ENCODE data around the gene COL23A1. TPM values are rescaled to one million over a fixed set of nuclear protein-coding genes. Genes with fewer than 3 reads are reported as not detected.

The COL23A1 gene
- total RNA-seq, 1 experiment from 2014 or later, result not detected

DNA sequence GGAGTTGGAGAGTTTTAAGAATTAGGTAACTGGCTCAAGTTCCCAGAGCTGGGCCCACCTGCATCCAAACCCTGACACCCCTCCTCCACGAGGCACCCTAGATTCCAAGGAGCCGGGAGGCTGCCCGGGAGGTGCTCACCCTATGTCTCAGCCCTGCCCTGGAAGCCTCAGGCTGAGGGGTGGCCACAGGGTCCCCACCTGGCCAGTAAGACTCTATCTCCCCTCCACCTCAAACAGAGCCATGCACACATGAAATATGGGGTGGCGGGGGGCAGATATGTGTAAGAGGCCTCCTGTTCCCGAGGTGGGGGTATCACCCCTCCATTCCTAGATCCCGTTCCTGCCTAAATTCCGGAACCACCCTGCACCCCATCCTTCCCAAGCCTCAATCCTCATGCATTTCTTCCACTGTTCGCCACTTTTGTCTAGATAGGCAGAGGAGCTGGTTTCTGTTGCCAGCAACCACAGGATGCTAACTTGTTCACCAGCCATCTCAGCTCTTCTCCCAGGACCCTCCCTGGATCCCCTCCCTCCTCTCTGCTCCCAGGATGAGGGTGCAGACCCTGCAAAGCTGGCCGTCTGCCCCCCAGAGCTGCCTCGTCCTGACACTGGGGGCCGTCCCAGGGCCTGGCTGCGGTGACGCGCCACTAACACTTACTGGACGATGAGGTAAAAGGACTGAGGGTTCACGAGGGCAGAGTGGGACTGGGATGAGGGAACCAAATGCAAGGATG is 44.1 kb downstream of the COL23A1 start:
- Mint-ChIP-seq H3K4me1 (ENCODE audit: low read depth, unreplicated experiment) (no peaks in the 10 kb centered on the region), H3K36me3 (ENCODE audit: insufficient read depth, unreplicated experiment) (no peaks in the 10 kb centered on the region), H3K4me3 (ENCODE audit: low read depth, unreplicated experiment) (no peak overlapping the region), H3K9me3 (ENCODE audit: low read depth, unreplicated experiment) (no peaks in the 10 kb centered on the region), H3K27ac (ENCODE audit: unreplicated experiment) (no peak overlapping the region), H3K27me3 (ENCODE audit: unreplicated experiment) (no peaks in the 10 kb centered on the region)
- CTCF ChIA-PET, result no interaction called here
- DNase-seq, result no peak
- BruUV-seq (replicated peaks), result no TSS peak
- TF ChIP-seq, protein P1, sequence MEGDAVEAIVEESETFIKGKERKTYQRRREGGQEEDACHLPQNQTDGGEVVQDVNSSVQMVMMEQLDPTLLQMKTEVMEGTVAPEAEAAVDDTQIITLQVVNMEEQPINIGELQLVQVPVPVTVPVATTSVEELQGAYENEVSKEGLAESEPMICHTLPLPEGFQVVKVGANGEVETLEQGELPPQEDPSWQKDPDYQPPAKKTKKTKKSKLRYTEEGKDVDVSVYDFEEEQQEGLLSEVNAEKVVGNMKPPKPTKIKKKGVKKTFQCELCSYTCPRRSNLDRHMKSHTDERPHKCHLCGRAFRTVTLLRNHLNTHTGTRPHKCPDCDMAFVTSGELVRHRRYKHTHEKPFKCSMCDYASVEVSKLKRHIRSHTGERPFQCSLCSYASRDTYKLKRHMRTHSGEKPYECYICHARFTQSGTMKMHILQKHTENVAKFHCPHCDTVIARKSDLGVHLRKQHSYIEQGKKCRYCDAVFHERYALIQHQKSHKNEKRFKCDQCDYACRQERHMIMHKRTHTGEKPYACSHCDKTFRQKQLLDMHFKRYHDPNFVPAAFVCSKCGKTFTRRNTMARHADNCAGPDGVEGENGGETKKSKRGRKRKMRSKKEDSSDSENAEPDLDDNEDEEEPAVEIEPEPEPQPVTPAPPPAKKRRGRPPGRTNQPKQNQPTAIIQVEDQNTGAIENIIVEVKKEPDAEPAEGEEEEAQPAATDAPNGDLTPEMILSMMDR (IDR thresholded peaks at IDR 0.05; ENCODE audit: unreplicated experiment), result no peak
- intact Hi-C loops (cut with micrococcal nuclease; ENCODE audit: unreplicated experiment), result no loop called here

DNA sequence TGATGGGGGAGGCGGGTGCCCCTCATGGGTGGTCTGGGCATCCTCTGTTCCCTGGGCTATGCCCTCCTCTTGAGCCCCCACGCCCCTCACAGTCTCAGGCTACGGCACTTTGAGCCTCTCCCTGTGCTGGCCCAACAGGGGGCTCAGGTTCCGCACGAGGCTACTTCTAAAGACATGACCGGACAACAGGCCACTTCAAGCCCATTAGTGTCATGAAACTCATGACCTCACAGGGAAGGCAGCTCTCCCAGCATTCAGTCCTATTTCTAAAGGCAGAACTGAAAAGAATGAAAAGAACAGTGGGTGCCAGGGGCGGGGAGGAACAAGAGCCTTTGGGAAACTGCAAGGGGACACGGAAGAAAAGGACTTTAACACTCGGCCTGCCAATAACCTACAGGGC is 45.0 kb downstream of the COL23A1 start:
- DNase-seq, result no peak
- BruUV-seq (replicated peaks), result no TSS peak
- TF ChIP-seq, protein P1 (IDR thresholded peaks at IDR 0.05; ENCODE audit: unreplicated experiment), result no peak
- CTCF ChIA-PET, result no interaction called here
- H3K4me3 Mint-ChIP-seq (ENCODE audit: low read depth, unreplicated experiment), result no peak overlapping the region
- no peaks in the 10 kb centered on the region for H3K9me3 Mint-ChIP-seq (ENCODE audit: low read depth, unreplicated experiment)
- no peaks in the 10 kb centered on the region for H3K36me3 Mint-ChIP-seq (ENCODE audit: insufficient read depth, unreplicated experiment)
- H3K27me3 Mint-ChIP-seq (ENCODE audit: unreplicated experiment), result no peaks in the 10 kb centered on the region
- no peak overlapping the region for H3K27ac Mint-ChIP-seq (ENCODE audit: unreplicated experiment)
- intact Hi-C loops (cut with micrococcal nuclease; ENCODE audit: unreplicated experiment), result no loop called here
- no peaks in the 10 kb centered on the region for H3K4me1 Mint-ChIP-seq (ENCODE audit: low read depth, unreplicated experiment)

- no TSS peak for BruUV-seq (replicated peaks)
- Mint-ChIP-seq H3K27me3 (ENCODE audit: unreplicated experiment) (no peaks in the 10 kb centered on the region), H3K9me3 (ENCODE audit: low read depth, unreplicated experiment) (no peaks in the 10 kb centered on the region), H3K36me3 (ENCODE audit: insufficient read depth, unreplicated experiment) (no peaks in the 10 kb centered on the region), H3K27ac (ENCODE audit: unreplicated experiment) (no peak overlapping the region), H3K4me1 (ENCODE audit: low read depth, unreplicated experiment) (no peaks in the 10 kb centered on the region), H3K4me3 (ENCODE audit: low read depth, unreplicated experiment) (no peak overlapping the region)
- intact Hi-C loops (cut with micrococcal nuclease; ENCODE audit: unreplicated experiment), result no loop called here
- CTCF ChIA-PET, result no interaction called here
- TF ChIP-seq, protein P1 (IDR thresholded peaks at IDR 0.05; ENCODE audit: unreplicated experiment), result no peak
- DNase-seq, result no peak
Observed at GRCh38 chr5:178544166-178544834, 45.9 kb downstream of the COL23A1 start.

DNA sequence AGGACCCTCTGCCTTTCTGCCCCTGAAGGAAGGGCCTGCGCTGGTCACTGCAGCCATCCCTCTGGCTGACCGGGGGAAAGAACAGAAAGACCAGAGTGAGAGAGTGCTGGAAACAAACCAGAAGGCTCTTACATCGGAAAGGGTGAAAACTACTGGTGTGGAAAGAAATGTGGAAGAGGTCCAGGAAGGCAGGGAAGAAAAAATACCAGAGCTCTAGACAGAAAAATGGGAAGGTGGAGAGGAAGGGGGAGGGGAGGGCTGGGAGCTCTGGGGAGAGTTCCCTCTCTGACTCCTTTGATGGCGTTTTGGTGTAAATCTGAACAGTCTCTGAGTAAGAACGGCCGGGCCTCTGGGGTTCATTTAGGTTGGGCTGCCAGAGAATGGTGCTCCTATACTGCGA is 47.7 kb downstream of the COL23A1 start:
- TF ChIP-seq, protein P1 (IDR thresholded peaks at IDR 0.05; ENCODE audit: unreplicated experiment), result no peak
- H3K36me3 Mint-ChIP-seq (ENCODE audit: insufficient read depth, unreplicated experiment), result no peaks in the 10 kb centered on the region
- CTCF ChIA-PET, result interaction anchor here (0.7 kb wide), 2 partner anchors 53 to 1801 kb away, joined by 3 to 4 read pairs; no protein-coding TSS in a partner anchor
- peaks cover 3% of the 10 kb centered on the region for H3K9me3 Mint-ChIP-seq (ENCODE audit: low read depth, unreplicated experiment)
- no peak overlapping the region for H3K4me3 Mint-ChIP-seq (ENCODE audit: low read depth, unreplicated experiment)
- H3K27ac Mint-ChIP-seq (ENCODE audit: unreplicated experiment), result no peak overlapping the region
- H3K27me3 Mint-ChIP-seq (ENCODE audit: unreplicated experiment), result no peaks in the 10 kb centered on the region
- intact Hi-C loops (cut with micrococcal nuclease; ENCODE audit: unreplicated experiment), result no loop called here
- no TSS peak for BruUV-seq (replicated peaks)
- no peaks in the 10 kb centered on the region for H3K4me1 Mint-ChIP-seq (ENCODE audit: low read depth, unreplicated experiment)
- DNase-seq, result no peak
